Posterior cingulate gyrus (tissue), 11 donors: ENCODE measurements around the gene ACCSL.

Experiments used
- DNase-seq, 10 donors: peaks; one replicate each; pipeline versions ENCODE4 v3.0.0 to v3.0.0-alpha.2; 2020 to 2021; ENCODE audit warnings: mixed read lengths in 3 of 10
- intact Hi-C: fragments of 100-400 bp; cut with DNase I; formaldehyde crosslinking; loops from one replicate; pipeline ENCODE4 v1.15.1; 2023

The ACCSL gene

GRCh38 chr11:44047298-44047697, 483 bp upstream of the ACCSL start:
- no peak for DNase-seq
- intact Hi-C loops, result no loop called here

GRCh38 chr11:44049832-44050231, 2.1 kb downstream of the ACCSL start:
- DNase-seq, result no peak
- intact Hi-C loops, result no loop called here

- no peak for DNase-seq
Measured at GRCh38 chr11:44051171-44051570, 3.4 kb downstream of the ACCSL start.

GRCh38 chr11:44057340-44057739, 9.6 kb downstream of the ACCSL start:
- intact Hi-C loops, result no loop called here

More at GRCh38 chr11:44051171-44051570, 3.4 kb downstream of the ACCSL start:
- intact Hi-C loops, result no loop called here

GRCh38 chr11:44058275-44058674, 10.5 kb downstream of the ACCSL start:
- no peak for DNase-seq
- intact Hi-C loops, result no loop called here

More at GRCh38 chr11:44057340-44057739, 9.6 kb downstream of the ACCSL start:
- no peak for DNase-seq

- DNase-seq, result no peak
Measured at GRCh38 chr11:44065161-44065661, 17.4 kb downstream of the ACCSL start.

GRCh38 chr11:44065841-44066731, 18.3 kb downstream of the ACCSL start, which contains the start of gene ACCS:
TSS of gene ACCS (plus strand) at chr11:44066270. CDS start at chr11:44067628, 1,358 bp downstream.
- intact Hi-C loops, result no loop called here
- DNase-seq, result peak; percentile 81 to 98 (median 90)

More at GRCh38 chr11:44065161-44065661, 17.4 kb downstream of the ACCSL start:
- intact Hi-C loops, result no loop called here

GRCh38 chr11:44066732-44067141, 19.0 kb downstream of the ACCSL start:
- intact Hi-C loops, result no loop called here
- no peak for DNase-seq

GRCh38 chr11:44067266-44067665, 19.5 kb downstream of the ACCSL start:
- intact Hi-C loops, result no loop called here
- no peak for DNase-seq

- intact Hi-C loops, result no loop called here
- DNase-seq, result no peak
Measured at GRCh38 chr11:44068180-44068579, 20.4 kb downstream of the ACCSL start.

GRCh38 chr11:44071157-44071556, 23.4 kb downstream of the ACCSL start:
- intact Hi-C loops, result no loop called here
- no peak for DNase-seq

GRCh38 chr11:44072757-44073658, 25.2 kb downstream of the ACCSL start:
- no peak for DNase-seq
- intact Hi-C loops, result no loop called here

- intact Hi-C loops, result no loop called here
- DNase-seq, result no peak
Measured at GRCh38 chr11:44078794-44079193, 31.0 kb downstream of the ACCSL start.

- intact Hi-C loops, result no loop called here
Measured at GRCh38 chr11:44079376-44079775, 31.6 kb downstream of the ACCSL start.

GRCh38 chr11:44080951-44081350, 33.2 kb downstream of the ACCSL start:
- DNase-seq, result no peak
- intact Hi-C loops, result no loop called here

More at GRCh38 chr11:44079376-44079775, 31.6 kb downstream of the ACCSL start:
- no peak for DNase-seq

- no peak for DNase-seq
Measured at GRCh38 chr11:44082645-44083044, 34.9 kb downstream of the ACCSL start.

GRCh38 chr11:44083433-44083832, 35.7 kb downstream of the ACCSL start:
- no peak for DNase-seq
- intact Hi-C loops, result no loop called here

More at GRCh38 chr11:44082645-44083044, 34.9 kb downstream of the ACCSL start:
- intact Hi-C loops, result no loop called here

GRCh38 chr11:44083906-44084305, 36.1 kb downstream of the ACCSL start:
- intact Hi-C loops, result no loop called here
- no peak for DNase-seq

- intact Hi-C loops, result no loop called here
- no peak for DNase-seq
Measured at GRCh38 chr11:44085330-44085729, 37.5 kb downstream of the ACCSL start.

- DNase-seq, result no peak
- intact Hi-C loops, result no loop called here
Measured at GRCh38 chr11:44088377-44088776, 40.6 kb downstream of the ACCSL start.

GRCh38 chr11:44088871-44089270, 41.1 kb downstream of the ACCSL start:
- intact Hi-C loops, result no loop called here
- DNase-seq, result no peak
